Pancreas (tissue), 10 donors: ENCODE results near the gene ASB11. TPM values are rescaled to one million over a fixed set of nuclear protein-coding genes. Genes with fewer than 3 reads are reported as not detected.

Experiments
- ATAC-seq, 4 donors: fragments of 200-7000 bp; cut with Tn5 transposase; one replicate each; pipeline versions ENCODE4 v1.8.0 to v1.9.1; 2020; ENCODE audit warnings: mild to moderate bottlenecking in 4 of 4, moderate library complexity in 4 of 4
- DNase-seq, 6 donors: peaks; one replicate each; pipeline ENCODE4 v3.0.0-alpha.2; 2020
- FAIRE-seq: peaks from 2 replicates; lab custom pipeline; 2012; peaks lifted over from hg19 to GRCh38; lab: Jason Lieb, UNC
- H3K27ac ChIP-seq, 4 donors: fragments of 200-600 bp; sonication (generic); 1 replicate in 3 of 4; 2 replicates in 1 of 4; pipeline versions ENCODE4 v1.5.0 to v1.8.0; 2020
- H3K27me3 ChIP-seq, 4 donors: fragments of 200-600 bp; one replicate each; pipeline ENCODE4 v1.8.0; 2021
- H3K36me3 ChIP-seq, 3 donors: fragments of 200-600 bp; sonication (generic) in 1 of 3; one replicate each; pipeline versions ENCODE4 v1.5.0 to v1.8.0; 2020 to 2021
- H3K4me1 ChIP-seq, 3 donors: fragments of 200-600 bp; one replicate each; pipeline ENCODE4 v1.8.0; 2021
- H3K4me3 ChIP-seq, 4 donors: fragments of 200-600 bp; sonication (generic) in 2 of 4; one replicate each; pipeline versions ENCODE4 v1.5.0 to v1.8.0; 2020 to 2021
- H3K9me3 ChIP-seq, 4 donors: fragments of 200-600 bp; one replicate each; pipeline ENCODE4 v1.8.0; 2021
- WGBS, 2 donors: extraction: QIAGEN DNeasy Blood & Tissue Kit; methylation state at CpG; one replicate each; pipeline ENCODE4 v1.1.7; 2013; 5-methylcytosine and 5-hydroxymethylcytosine counted together
- intact Hi-C, 3 donors: fragments of 100-400 bp; cut with DNase I; formaldehyde crosslinking; loops; one replicate each; pipeline versions ENCODE4 v1.11.1 to v1.14.2; 2022
- polyA plus RNA-seq, 2 donors: library from polyadenylated mRNA; stranded (reverse); fragments of 200-250 nt; gene quantifications; one replicate each; pipeline ENCODE4 v1.2.3, GENCODE V29; 2013
- total RNA-seq, 6 donors: library from RNA; stranded (reverse); fragmentation: NEBNext Ultra II Directional in 4 of 6; extraction: Animal tissue kit (Norgen Biotek cat#: 25700) in 4 of 6; gene quantifications; one replicate each; pipeline versions ENCODE4 v1.2.1 to v1.2.4, GENCODE V29; 2021 to 2023
- TF ChIP-seq, protein P1 (sequence below), 4 donors: fragments of 200-600 bp; sonication (generic) in 3 of 4; IDR thresholded peaks; one replicate each; pipeline versions ENCODE4 v1.5.0 to v1.8.0; 2021; ENCODE audit warnings: antibody characterized with exemption in 4 of 4
- donor health status: healthy with polysubstance abuse.
- donor health status: DM: no; HTN: no; CAD: no; lungs with moderate emphysema.
- donor health status: DM: no; HTN: no; CAD: no.
- donor health status: control.
- donor health status: control.
- donor health status: Bipolar disorder and iron deficiency.
- donor health status: DM: yes; HTN: yes; CAD: no.
- donor health status: DM: no; HTN: no; CAD: no.
- donor health status: DM: no; HTN: no; CAD: no.
- donor health status: DM: yes; HTN: yes; CAD: no.

ASB11 gene
- total and polyA plus RNA-seq, 8 donors: 0.09 to 0.22 TPM; not detected in 6

DNA sequence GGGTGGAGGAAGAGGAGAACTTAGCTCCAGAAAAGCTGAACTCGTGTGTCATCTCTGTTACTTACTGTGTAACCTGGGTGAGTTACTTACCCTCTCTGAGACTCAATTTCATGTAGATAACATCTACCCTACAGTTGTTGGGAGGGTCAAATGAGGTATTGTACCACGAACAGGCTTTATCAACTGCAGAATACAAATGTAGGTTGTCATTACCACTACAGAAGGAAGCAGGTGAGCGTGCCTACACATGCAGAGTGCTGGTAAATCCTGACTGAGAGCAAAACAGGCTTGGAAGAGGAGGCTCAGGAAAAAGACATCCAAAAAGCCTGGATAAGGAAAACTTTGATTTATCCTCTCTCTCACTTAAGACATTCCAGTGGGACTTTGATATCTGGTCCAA, 12.7 kb upstream of the ASB11 start:
- Histone ChIP-seq H3K27ac (no peak overlapping the region), H3K36me3 (no peaks in the 10 kb centered on the region), H3K4me3 (no peak overlapping the region), H3K9me3 (no peaks in the 10 kb centered on the region), H3K4me1 (no peaks in the 10 kb centered on the region), H3K27me3 (no peaks in the 10 kb centered on the region)
- DNase-seq: no peak
- intact Hi-C loops: no loop called here
- TF ChIP-seq, protein P1, sequence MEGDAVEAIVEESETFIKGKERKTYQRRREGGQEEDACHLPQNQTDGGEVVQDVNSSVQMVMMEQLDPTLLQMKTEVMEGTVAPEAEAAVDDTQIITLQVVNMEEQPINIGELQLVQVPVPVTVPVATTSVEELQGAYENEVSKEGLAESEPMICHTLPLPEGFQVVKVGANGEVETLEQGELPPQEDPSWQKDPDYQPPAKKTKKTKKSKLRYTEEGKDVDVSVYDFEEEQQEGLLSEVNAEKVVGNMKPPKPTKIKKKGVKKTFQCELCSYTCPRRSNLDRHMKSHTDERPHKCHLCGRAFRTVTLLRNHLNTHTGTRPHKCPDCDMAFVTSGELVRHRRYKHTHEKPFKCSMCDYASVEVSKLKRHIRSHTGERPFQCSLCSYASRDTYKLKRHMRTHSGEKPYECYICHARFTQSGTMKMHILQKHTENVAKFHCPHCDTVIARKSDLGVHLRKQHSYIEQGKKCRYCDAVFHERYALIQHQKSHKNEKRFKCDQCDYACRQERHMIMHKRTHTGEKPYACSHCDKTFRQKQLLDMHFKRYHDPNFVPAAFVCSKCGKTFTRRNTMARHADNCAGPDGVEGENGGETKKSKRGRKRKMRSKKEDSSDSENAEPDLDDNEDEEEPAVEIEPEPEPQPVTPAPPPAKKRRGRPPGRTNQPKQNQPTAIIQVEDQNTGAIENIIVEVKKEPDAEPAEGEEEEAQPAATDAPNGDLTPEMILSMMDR (IDR thresholded peaks at IDR 0.05): no peak
- FAIRE-seq: no peak
- ATAC-seq: no peak
- 66 to 79% methylated on average over 3 of the region's 3 CpGs for WGBS, 2 donors

- H3K4me3 ChIP-seq: no peak overlapping the region
- H3K9me3 ChIP-seq: no peaks in the 10 kb centered on the region
- FAIRE-seq: no peak
- H3K27ac ChIP-seq: no peak overlapping the region
- intact Hi-C loops: no loop called here
- no peak for DNase-seq
- peaks cover 0 to 8% (median 0%) of the 10 kb centered on the region in 3 donors for H3K36me3 ChIP-seq
- 72 to 83% methylated on average over 5 of the region's 5 CpGs for WGBS, 2 donors
- H3K27me3 ChIP-seq: no peaks in the 10 kb centered on the region
- H3K4me1 ChIP-seq: no peaks in the 10 kb centered on the region
- no peak for ATAC-seq
- TF ChIP-seq, protein P1 (IDR thresholded peaks at IDR 0.05): no peak
Measured at GRCh38 chrX:15322472-15322871, 7.0 kb upstream of the ASB11 start.

DNA sequence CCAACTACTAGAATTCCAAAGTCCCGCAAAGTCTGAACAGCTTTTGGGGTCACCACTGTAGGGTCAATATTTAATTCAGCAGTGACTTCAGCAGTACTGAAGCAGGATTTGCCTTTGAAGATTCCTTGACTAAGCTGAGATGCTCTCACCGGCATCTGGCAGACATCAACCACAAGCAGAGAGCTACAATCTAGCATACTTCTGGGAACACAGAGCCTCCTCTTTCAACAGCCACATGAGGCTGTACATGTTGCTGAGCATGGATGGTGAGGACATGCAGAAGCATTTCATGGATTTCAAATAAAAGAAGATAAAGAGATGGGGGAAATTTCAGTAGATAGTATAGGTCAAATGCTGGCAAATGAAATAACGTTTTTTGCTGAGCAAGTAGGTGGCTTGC, 6.6 kb upstream of the ASB11 start:
- no peaks in the 10 kb centered on the region for H3K27me3 ChIP-seq
- ATAC-seq (no peak), FAIRE-seq (no peak), DNase-seq (no peak)
- WGBS, 2 donors: 79 to 84% methylated on average over 3 of the region's 3 CpGs
- no peaks in the 10 kb centered on the region for H3K9me3 ChIP-seq
- no peak overlapping the region for H3K27ac ChIP-seq
- TF ChIP-seq, protein P1 (IDR thresholded peaks at IDR 0.05): no peak
- no peak overlapping the region for H3K4me3 ChIP-seq
- H3K4me1 ChIP-seq: no peaks in the 10 kb centered on the region
- intact Hi-C loops: no loop called here
- H3K36me3 ChIP-seq: peaks cover 0 to 8% (median 0%) of the 10 kb centered on the region in 3 donors

- ATAC-seq (peak in 2 of 4 donors; percentile 46 to 50), FAIRE-seq (no peak), DNase-seq (no peak)
- TF ChIP-seq, protein P1 (IDR thresholded peaks at IDR 0.05): no peak
- Histone ChIP-seq H3K36me3 (peaks cover 0 to 8% (median 0%) of the 10 kb centered on the region in 3 donors), H3K4me1 (no peaks in the 10 kb centered on the region), H3K27ac (no peak overlapping the region), H3K4me3 (no peak overlapping the region), H3K27me3 (no peaks in the 10 kb centered on the region), H3K9me3 (no peaks in the 10 kb centered on the region)
- intact Hi-C loops: no loop called here
- WGBS, 2 donors: 52 to 72% methylated on average over 4 of the region's 4 CpGs
Measured at GRCh38 chrX:15321447-15321846, 6.0 kb upstream of the ASB11 start.

DNA sequence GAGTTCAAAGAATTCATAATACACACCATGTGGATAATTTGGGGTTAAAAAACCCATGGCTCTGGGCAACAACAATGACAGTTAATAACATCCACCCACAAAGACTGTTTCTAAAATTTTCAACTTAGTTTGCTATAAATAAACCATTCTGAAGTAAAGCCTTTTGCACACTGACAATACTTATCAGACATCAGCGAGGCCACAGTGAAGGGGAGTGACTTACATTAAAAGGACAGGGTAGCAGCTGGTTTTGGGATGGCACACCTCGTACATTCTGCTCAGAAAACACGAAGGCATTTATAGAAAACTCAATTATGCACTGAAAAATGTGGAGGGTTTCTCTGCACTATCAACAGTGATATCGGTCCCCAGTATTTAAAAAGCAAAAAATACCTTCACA, 4.9 kb upstream of the ASB11 start:
- FAIRE-seq (no peak), DNase-seq (no peak), ATAC-seq (no peak)
- Histone ChIP-seq H3K36me3 (peaks cover 0 to 8% (median 0%) of the 10 kb centered on the region in 3 donors), H3K27ac (no peak overlapping the region), H3K9me3 (no peaks in the 10 kb centered on the region), H3K4me1 (no peaks in the 10 kb centered on the region), H3K27me3 (no peaks in the 10 kb centered on the region), H3K4me3 (no peak overlapping the region)
- TF ChIP-seq, protein P1 (IDR thresholded peaks at IDR 0.05): no peak
- 58 to 71% methylated on average over 4 of the region's 4 CpGs for WGBS, 2 donors
- intact Hi-C loops: no loop called here
